ENCODE data around the gene TSPAN4. TPM values are rescaled to one million over a fixed set of nuclear protein-coding genes. Genes with fewer than 3 reads are reported as not detected.

The TSPAN4 gene
- polyA plus RNA-seq, 3 donors = 52.6 to 75.5 (median 63.1) TPM

DNA sequence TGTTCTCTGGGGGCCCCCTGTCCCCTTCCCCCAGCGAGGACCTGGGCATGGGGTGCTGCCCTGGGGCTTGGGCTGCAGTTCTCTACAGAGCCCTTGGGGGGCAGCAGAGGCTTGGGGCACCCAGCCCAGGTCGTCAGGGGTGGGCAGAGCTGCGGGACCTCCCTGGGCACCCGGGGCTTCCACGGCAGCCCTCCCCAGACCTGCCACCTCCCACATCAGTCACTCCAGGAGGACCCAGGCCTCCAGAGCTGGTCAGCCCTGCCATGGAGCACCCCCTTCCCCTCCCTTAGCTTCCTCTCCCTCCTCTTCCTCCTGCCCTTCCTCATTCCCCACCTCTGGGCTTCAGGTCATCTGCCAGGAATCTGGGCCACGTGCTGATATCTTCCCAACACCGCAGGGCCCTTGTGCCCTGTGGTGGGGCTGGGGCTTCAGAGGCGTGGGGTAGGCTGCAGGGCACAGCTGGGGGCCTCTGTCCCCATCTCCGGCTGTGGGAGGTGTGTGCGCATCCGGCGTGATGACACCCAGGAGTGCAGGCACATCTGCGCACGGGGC, 5.8 kb downstream of the TSPAN4 start:
- H3K36me3 Mint-ChIP-seq = peaks cover 2 to 6% of the 10 kb centered on the region in 2 donors
- H3K27ac ChIP-seq (ENCODE audit: low read depth in 1 of 2, low read length in 2 of 2) = no peak overlapping the region
- H3K4me3 Mint-ChIP-seq = peak overlapping the region; percentile 49 to 86
- no peak overlapping the region for H3K9ac ChIP-seq (ENCODE audit: insufficient read depth, low read length, poor library complexity, severe bottlenecking)
- TF ChIP-seq, protein P1, sequence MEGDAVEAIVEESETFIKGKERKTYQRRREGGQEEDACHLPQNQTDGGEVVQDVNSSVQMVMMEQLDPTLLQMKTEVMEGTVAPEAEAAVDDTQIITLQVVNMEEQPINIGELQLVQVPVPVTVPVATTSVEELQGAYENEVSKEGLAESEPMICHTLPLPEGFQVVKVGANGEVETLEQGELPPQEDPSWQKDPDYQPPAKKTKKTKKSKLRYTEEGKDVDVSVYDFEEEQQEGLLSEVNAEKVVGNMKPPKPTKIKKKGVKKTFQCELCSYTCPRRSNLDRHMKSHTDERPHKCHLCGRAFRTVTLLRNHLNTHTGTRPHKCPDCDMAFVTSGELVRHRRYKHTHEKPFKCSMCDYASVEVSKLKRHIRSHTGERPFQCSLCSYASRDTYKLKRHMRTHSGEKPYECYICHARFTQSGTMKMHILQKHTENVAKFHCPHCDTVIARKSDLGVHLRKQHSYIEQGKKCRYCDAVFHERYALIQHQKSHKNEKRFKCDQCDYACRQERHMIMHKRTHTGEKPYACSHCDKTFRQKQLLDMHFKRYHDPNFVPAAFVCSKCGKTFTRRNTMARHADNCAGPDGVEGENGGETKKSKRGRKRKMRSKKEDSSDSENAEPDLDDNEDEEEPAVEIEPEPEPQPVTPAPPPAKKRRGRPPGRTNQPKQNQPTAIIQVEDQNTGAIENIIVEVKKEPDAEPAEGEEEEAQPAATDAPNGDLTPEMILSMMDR (IDR thresholded peaks at IDR 0.05) = peak; percentile 97
- 34% methylated on average over 13 of the region's 14 CpGs for WGBS (ENCODE audit: insufficient coverage)
- peaks cover 12 to 45% (median 30%) of the 10 kb centered on the region in 3 donors for H3K27me3 Mint-ChIP-seq (ENCODE audit: low read depth in 3 of 3)
- no peak overlapping the region for H3K27ac Mint-ChIP-seq
- peaks cover 74% of the 10 kb centered on the region for H4K20me1 ChIP-seq (ENCODE audit: insufficient read depth, low read length)
- H3K79me2 ChIP-seq (ENCODE audit: insufficient read depth, low read length) = no peaks in the 10 kb centered on the region
- H3K9me3 ChIP-seq (replicated peaks in 1 of 2; ENCODE audit: control insufficient read depth in 1 of 2, insufficient read depth in 1 of 2, low read length in 2 of 2) = no peaks in the 10 kb centered on the region
- peak overlapping the region; percentile 78 for H3K4me2 ChIP-seq (replicated peaks; ENCODE audit: extremely low read depth, low read length, poor library complexity, severe bottlenecking)
- intact Hi-C loops (cut with micrococcal nuclease) = loop anchor here (2.0 to 5.0 kb wide), 4 partner anchors 69 to 202 kb away; partner anchors contain the start of gene AP2A2 (in 1 of the 2)
- peaks cover 6 to 24% of the 10 kb centered on the region in 2 donors for H3K27me3 ChIP-seq (ENCODE audit: control insufficient read depth in 2 of 2, insufficient read depth in 2 of 2, low read length in 2 of 2)
- H3K36me3 ChIP-seq (replicated peaks in 1 of 2; ENCODE audit: control insufficient read depth in 1 of 2, insufficient read depth in 2 of 2, low read length in 2 of 2) = no peaks in the 10 kb centered on the region
- peaks cover 30% of the 10 kb centered on the region for H3K4me1 Mint-ChIP-seq
- H3K4me3 ChIP-seq (replicated peaks in 1 of 3; ENCODE audit: low read depth in 2 of 3, low read length in 3 of 3) = peak overlapping the region in 1 of 3 experiments; percentile 68
- peak; percentile 30 to 51 (median 47) for DNase-seq
- no peak overlapping the region for H2AFZ ChIP-seq (ENCODE audit: insufficient read depth, low read depth, low read length, poor library complexity, severe bottlenecking)
- H3K9me3 Mint-ChIP-seq = peaks cover 0 to 3% (median 0%) of the 10 kb centered on the region in 7 donors
- H3K4me1 ChIP-seq (ENCODE audit: control insufficient read depth in 1 of 2, insufficient read depth in 2 of 2, low read length in 2 of 2) = peaks cover 33 to 51% of the 10 kb centered on the region in 2 donors

DNA sequence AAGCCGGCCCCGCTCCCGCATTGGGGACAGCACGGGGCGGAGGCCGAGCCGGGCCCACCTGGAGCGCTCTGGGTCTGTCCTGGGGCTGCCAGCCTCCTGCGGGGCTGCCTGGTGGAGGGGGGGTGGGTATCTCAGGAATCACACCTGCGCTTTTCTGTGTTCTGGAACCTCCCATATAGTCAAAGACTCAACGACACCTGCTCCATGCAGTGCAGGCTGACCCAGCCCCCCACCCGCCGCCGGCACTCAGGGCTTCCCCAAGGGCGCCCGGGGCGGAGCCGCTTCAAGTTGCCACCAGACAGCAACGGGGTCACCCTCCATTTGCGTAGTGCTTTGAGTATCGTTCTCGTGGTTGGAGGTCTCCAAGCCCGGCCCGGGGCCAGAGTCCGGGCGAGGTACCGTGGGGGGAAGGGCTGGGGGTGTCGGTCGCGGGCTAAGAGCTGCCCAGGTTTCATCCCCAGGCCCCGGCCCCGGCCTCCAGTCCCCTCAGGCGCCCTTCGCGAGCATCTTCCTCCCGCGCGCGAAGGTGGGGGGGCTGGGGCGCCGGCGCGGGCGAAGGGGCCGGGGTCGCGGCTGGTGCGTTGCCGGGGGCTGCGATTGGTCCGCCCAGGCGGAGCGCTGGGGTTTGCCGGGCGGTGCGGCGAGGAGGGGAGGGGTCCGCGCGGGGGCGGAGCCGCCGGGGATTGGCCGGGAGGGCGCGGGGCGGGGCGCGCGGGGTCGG, 6.6 kb downstream of the TSPAN4 start:
- TF ChIP-seq, protein P1 (IDR thresholded peaks at IDR 0.05) = no peak
- H3K9me3 Mint-ChIP-seq = peaks cover 0 to 3% (median 0%) of the 10 kb centered on the region in 7 donors
- Histone ChIP-seq H3K27me3 (ENCODE audit: control insufficient read depth in 2 of 2, insufficient read depth in 2 of 2, low read length in 2 of 2) (peaks cover 6 to 24% of the 10 kb centered on the region in 2 donors), H3K9me3 (replicated peaks in 1 of 2; ENCODE audit: control insufficient read depth in 1 of 2, insufficient read depth in 1 of 2, low read length in 2 of 2) (no peaks in the 10 kb centered on the region), H3K9ac (ENCODE audit: insufficient read depth, low read length, poor library complexity, severe bottlenecking) (no peak overlapping the region), H2AFZ (ENCODE audit: insufficient read depth, low read depth, low read length, poor library complexity, severe bottlenecking) (peak overlapping the region; percentile 46), H3K4me1 (ENCODE audit: control insufficient read depth in 1 of 2, insufficient read depth in 2 of 2, low read length in 2 of 2) (peaks cover 25 to 43% of the 10 kb centered on the region in 2 donors), H3K36me3 (replicated peaks in 1 of 2; ENCODE audit: control insufficient read depth in 1 of 2, insufficient read depth in 2 of 2, low read length in 2 of 2) (no peaks in the 10 kb centered on the region), H4K20me1 (ENCODE audit: insufficient read depth, low read length) (peaks cover 82% of the 10 kb centered on the region), H3K4me2 (replicated peaks; ENCODE audit: extremely low read depth, low read length, poor library complexity, severe bottlenecking) (peak overlapping the region; percentile 78), H3K27ac (ENCODE audit: low read depth in 1 of 2, low read length in 2 of 2) (no peak overlapping the region), H3K4me3 (replicated peaks in 1 of 3; ENCODE audit: low read depth in 2 of 3, low read length in 3 of 3) (peak overlapping the region in 2 of 3 experiments; percentile 20 to 68), H3K79me2 (ENCODE audit: insufficient read depth, low read length) (no peaks in the 10 kb centered on the region)
- H3K4me1 Mint-ChIP-seq = peaks cover 25% of the 10 kb centered on the region
- H3K36me3 Mint-ChIP-seq = peaks cover 2 to 6% of the 10 kb centered on the region in 2 donors
- intact Hi-C loops (cut with micrococcal nuclease) = loop anchor here (2.0 to 5.0 kb wide), 4 partner anchors 68 to 202 kb away; partner anchors contain the start of gene AP2A2 (in 1 of the 2)
- no peak for DNase-seq
- under 1% methylated on average over 50 of the region's 71 CpGs for WGBS (ENCODE audit: insufficient coverage)
- no peak overlapping the region for H3K27ac Mint-ChIP-seq
- H3K27me3 Mint-ChIP-seq (ENCODE audit: low read depth in 3 of 3) = peaks cover 12 to 41% (median 26%) of the 10 kb centered on the region in 3 donors
- peak overlapping the region; percentile 70 to 86 for H3K4me3 Mint-ChIP-seq

Data from CD14-positive monocyte (primary cell).